Activated CD8-positive, alpha-beta memory T cell treated with anti-CD3 and anti-CD28 coated beads for 1 hour (primary cell): ENCODE measurements around the gene TPRN.

Source experiments
- DNase-seq, 2 donors: peaks; one replicate each; pipeline ENCODE4 v3.0.0-alpha.2; 2020; ENCODE audit warnings: low read depth in 1 of 2; ENCODE audit errors: extremely low read depth in 1 of 2

TPRN gene

GRCh38 chr9:137175345-137175961 lies 25.1 kb downstream of the TPRN start:
- no peak for DNase-seq

GRCh38 chr9:137174722-137175293 lies 25.7 kb downstream of the TPRN start:
- no peak for DNase-seq

GRCh38 chr9:137173796-137174664 lies 26.5 kb downstream of the TPRN start:
- DNase-seq, result no peak

- no peak for DNase-seq
These were observed 27.4 kb downstream of the TPRN start for GRCh38 chr9:137172901-137173795.

- DNase-seq, result no peak
These were observed 29.2 kb downstream of the TPRN start for GRCh38 chr9:137171149-137171900.

- DNase-seq, result no peak
These were observed 29.9 kb downstream of the TPRN start for GRCh38 chr9:137170486-137171148.

- DNase-seq, result no peak
These were observed 30.6 kb downstream of the TPRN start, which contains the start of gene LRRC26 for GRCh38 chr9:137169896-137170358. LRRC26 (minus strand) TSS chr9:137170051; CDS start chr9:137169943, 108 bp downstream.

- DNase-seq, result no peak
These were observed 31.4 kb downstream of the TPRN start for GRCh38 chr9:137168904-137169856.

GRCh38 chr9:137168573-137168903 lies 32.0 kb downstream of the TPRN start:
- no peak for DNase-seq

GRCh38 chr9:137167747-137168572 lies 32.6 kb downstream of the TPRN start:
- DNase-seq, result no peak

GRCh38 chr9:137167277-137167746 lies 33.2 kb downstream of the TPRN start:
- no peak for DNase-seq

GRCh38 chr9:137166380-137167229 lies 33.9 kb downstream of the TPRN start:
- no peak for DNase-seq

GRCh38 chr9:137165250-137165836 lies 35.2 kb downstream of the TPRN start:
- DNase-seq, result no peak

- DNase-seq, result no peak
These were observed 35.9 kb downstream of the TPRN start for GRCh38 chr9:137164370-137165249.

GRCh38 chr9:137163805-137164204 lies 36.7 kb downstream of the TPRN start:
- DNase-seq, result no peak
